Astrocyte (in vitro differentiated cells and primary cell): Measurements from ENCODE around the gene MUSK. TPM values are rescaled to one million over a fixed set of nuclear protein-coding genes. Genes with fewer than 3 reads are reported as not detected.

Experiments used
- DNase-seq: peaks from one replicate; pipeline ENCODE4 v3.0.0-alpha.2; 2010; ENCODE audit warnings: low read depth
- FAIRE-seq: peaks from 2 replicates; lab custom pipeline; 2011; peaks lifted over from hg19 to GRCh38; lab: Jason Lieb, UNC
- H2AFZ ChIP-seq: 2 replicates; pipeline ENCODE4 v1.6.0; 2012; ENCODE audit warnings: low read depth, low read length, inconsistent platforms
- H3K27ac ChIP-seq: 2 replicates; pipeline ENCODE4 v1.5.1; 2011; ENCODE audit warnings: low read depth, low read length, inconsistent platforms
- H3K27me3 ChIP-seq: 2 replicates; pipeline ENCODE4 v1.6.0; 2011; ENCODE audit warnings: low read length, inconsistent platforms; ENCODE audit not compliant: insufficient read depth
- H3K36me3 ChIP-seq: 2 replicates; pipeline ENCODE4 v1.5.1; 2011; ENCODE audit warnings: low read length, inconsistent platforms; ENCODE audit not compliant: insufficient read depth
- H3K4me1 ChIP-seq: 2 replicates; pipeline ENCODE4 v1.5.1; 2011; ENCODE audit warnings: low read length, inconsistent platforms; ENCODE audit not compliant: insufficient read depth
- H3K4me2 ChIP-seq: 2 replicates; pipeline ENCODE4 v1.6.0; 2012; ENCODE audit warnings: low read length, inconsistent platforms
- H3K4me3 ChIP-seq: 2 replicates; pipeline ENCODE4 v1.5.1; 2011; ENCODE audit warnings: low read depth, mild to moderate bottlenecking, low read length, inconsistent platforms; ENCODE audit not compliant: insufficient read depth
- H3K79me2 ChIP-seq: 2 replicates; pipeline ENCODE4 v1.6.0; 2012; ENCODE audit warnings: mild to moderate bottlenecking, low read length, inconsistent platforms; ENCODE audit not compliant: insufficient read depth
- H3K9ac ChIP-seq: 2 replicates; pipeline ENCODE4 v1.6.0; 2012; ENCODE audit warnings: mild to moderate bottlenecking, low read length, inconsistent platforms
- H3K9me3 ChIP-seq: 2 replicates; pipeline ENCODE4 v1.5.1; 2012; ENCODE audit warnings: low read depth, mild to moderate bottlenecking, low read length, inconsistent platforms; ENCODE audit not compliant: insufficient read depth
- H4K20me1 ChIP-seq: 2 replicates; pipeline ENCODE4 v1.6.0; 2012; ENCODE audit warnings: low read length, inconsistent platforms; ENCODE audit not compliant: insufficient read depth
- H3K27ac Mint-ChIP-seq: one replicate; pipeline ENCODE4 v1.8.0; 2021; ENCODE audit warnings: mild to moderate bottlenecking, mixed read lengths; ENCODE audit not compliant: unreplicated experiment
- H3K27me3 Mint-ChIP-seq: one replicate; pipeline ENCODE4 v1.8.0; 2021; ENCODE audit warnings: low read depth, mixed read lengths; ENCODE audit not compliant: unreplicated experiment
- H3K36me3 Mint-ChIP-seq: one replicate; pipeline ENCODE4 v1.8.0; 2021; ENCODE audit warnings: low read depth, mixed read lengths; ENCODE audit not compliant: unreplicated experiment
- H3K4me1 Mint-ChIP-seq: one replicate; pipeline ENCODE4 v1.8.0; 2021; ENCODE audit warnings: low read depth, mixed read lengths; ENCODE audit not compliant: unreplicated experiment
- H3K4me3 Mint-ChIP-seq: one replicate; pipeline ENCODE4 v1.8.0; 2021; ENCODE audit warnings: mild to moderate bottlenecking, moderate library complexity, mixed read lengths; ENCODE audit not compliant: unreplicated experiment
- H3K9me3 Mint-ChIP-seq: one replicate; pipeline ENCODE4 v1.8.0; 2021; ENCODE audit warnings: mild to moderate bottlenecking, mixed read lengths; ENCODE audit not compliant: unreplicated experiment
- EZH2 ChIP-seq: IDR thresholded peaks from 2 replicates; pipeline ENCODE4 v1.6.1; 2012; ENCODE audit warnings: mild to moderate bottlenecking, low read length, inconsistent platforms; ENCODE audit not compliant: insufficient read depth
- total RNA-seq: library from RNA; stranded (reverse); gene quantifications from 2 replicates; pipeline ENCODE4 v1.2.1, GENCODE V29; 2021
- TF ChIP-seq, protein P1 (sequence below): IDR thresholded peaks from 2 replicates; pipeline ENCODE4 v1.5.1; 2011; ENCODE audit warnings: low read depth, mild to moderate bottlenecking, inconsistent platforms, low read length, moderate library complexity; ENCODE audit not compliant: insufficient read depth

MUSK gene
- total RNA-seq, 1 donor from 2014 or later = not detected

DNA sequence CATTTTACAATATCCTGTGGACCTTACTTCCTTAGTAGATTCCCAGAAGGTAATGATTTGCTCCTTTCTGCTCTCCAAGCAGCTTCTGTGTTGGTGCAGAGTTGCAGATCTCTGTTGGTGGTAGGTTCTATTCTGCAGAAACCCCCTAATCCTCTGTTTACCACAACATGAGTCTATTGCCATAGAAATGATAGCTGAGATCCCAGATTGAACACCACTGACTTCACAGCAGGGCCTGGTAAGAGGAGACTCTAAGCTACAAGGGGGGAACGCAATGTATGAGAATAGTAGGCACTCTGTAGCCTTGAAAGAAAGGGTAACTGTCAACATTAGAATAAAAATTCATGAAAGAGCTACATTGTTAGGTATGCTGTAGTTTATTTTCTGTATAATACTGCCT, 59.5 kb downstream of the MUSK start:
- no peak for DNase-seq
- Histone ChIP-seq H3K9ac (no peak overlapping the region), H3K27ac (no peak overlapping the region), H4K20me1 (no peaks in the 10 kb centered on the region), H3K4me2 (no peak overlapping the region), H3K36me3 (no peaks in the 10 kb centered on the region), H3K4me1 (no peaks in the 10 kb centered on the region), H2AFZ (no peak overlapping the region), H3K4me3 (no peak overlapping the region), H3K9me3 (no peaks in the 10 kb centered on the region), H3K79me2 (no peaks in the 10 kb centered on the region), H3K27me3 (no peaks in the 10 kb centered on the region)
- no peaks in the 10 kb centered on the region for H3K36me3 Mint-ChIP-seq
- H3K27ac Mint-ChIP-seq = no peak overlapping the region
- no peaks in the 10 kb centered on the region for H3K4me1 Mint-ChIP-seq
- no peaks in the 10 kb centered on the region for H3K9me3 Mint-ChIP-seq
- FAIRE-seq = no peak
- H3K4me3 Mint-ChIP-seq = no peak overlapping the region
- TF ChIP-seq EZH2 = no peak
- TF ChIP-seq, protein P1, sequence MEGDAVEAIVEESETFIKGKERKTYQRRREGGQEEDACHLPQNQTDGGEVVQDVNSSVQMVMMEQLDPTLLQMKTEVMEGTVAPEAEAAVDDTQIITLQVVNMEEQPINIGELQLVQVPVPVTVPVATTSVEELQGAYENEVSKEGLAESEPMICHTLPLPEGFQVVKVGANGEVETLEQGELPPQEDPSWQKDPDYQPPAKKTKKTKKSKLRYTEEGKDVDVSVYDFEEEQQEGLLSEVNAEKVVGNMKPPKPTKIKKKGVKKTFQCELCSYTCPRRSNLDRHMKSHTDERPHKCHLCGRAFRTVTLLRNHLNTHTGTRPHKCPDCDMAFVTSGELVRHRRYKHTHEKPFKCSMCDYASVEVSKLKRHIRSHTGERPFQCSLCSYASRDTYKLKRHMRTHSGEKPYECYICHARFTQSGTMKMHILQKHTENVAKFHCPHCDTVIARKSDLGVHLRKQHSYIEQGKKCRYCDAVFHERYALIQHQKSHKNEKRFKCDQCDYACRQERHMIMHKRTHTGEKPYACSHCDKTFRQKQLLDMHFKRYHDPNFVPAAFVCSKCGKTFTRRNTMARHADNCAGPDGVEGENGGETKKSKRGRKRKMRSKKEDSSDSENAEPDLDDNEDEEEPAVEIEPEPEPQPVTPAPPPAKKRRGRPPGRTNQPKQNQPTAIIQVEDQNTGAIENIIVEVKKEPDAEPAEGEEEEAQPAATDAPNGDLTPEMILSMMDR = no peak
- peaks cover 2% of the 10 kb centered on the region for H3K27me3 Mint-ChIP-seq

DNA sequence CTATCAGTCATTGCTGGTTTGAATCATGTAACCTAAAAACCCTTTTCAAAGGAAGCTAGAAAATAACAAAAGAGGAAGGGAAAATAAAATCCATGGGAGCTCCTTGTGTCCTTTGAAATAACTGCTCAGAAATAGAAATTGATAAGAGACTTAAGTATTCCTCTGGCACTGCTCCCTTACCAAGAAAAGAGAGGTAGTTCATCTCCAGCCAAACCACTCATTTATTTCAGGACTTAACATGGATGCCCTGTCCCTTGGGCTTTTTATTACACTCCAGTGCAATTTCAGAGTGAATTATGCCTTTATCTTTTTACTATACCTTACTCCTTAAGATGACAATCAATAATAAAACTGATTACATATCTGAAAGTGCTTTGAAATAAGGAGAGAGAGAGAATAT, 61.0 kb downstream of the MUSK start:
- peaks cover 2% of the 10 kb centered on the region for H3K27me3 Mint-ChIP-seq
- Histone ChIP-seq H4K20me1 (no peaks in the 10 kb centered on the region), H3K27ac (no peak overlapping the region), H3K27me3 (no peaks in the 10 kb centered on the region), H3K9ac (no peak overlapping the region), H3K4me3 (no peak overlapping the region), H3K4me2 (no peak overlapping the region), H2AFZ (no peak overlapping the region), H3K79me2 (no peaks in the 10 kb centered on the region), H3K4me1 (no peaks in the 10 kb centered on the region), H3K36me3 (no peaks in the 10 kb centered on the region), H3K9me3 (no peaks in the 10 kb centered on the region)
- no peaks in the 10 kb centered on the region for H3K4me1 Mint-ChIP-seq
- TF ChIP-seq EZH2 = no peak
- TF ChIP-seq, protein P1 = no peak
- no peaks in the 10 kb centered on the region for H3K9me3 Mint-ChIP-seq
- H3K4me3 Mint-ChIP-seq = no peak overlapping the region
- no peak for DNase-seq
- FAIRE-seq = no peak
- no peak overlapping the region for H3K27ac Mint-ChIP-seq
- no peaks in the 10 kb centered on the region for H3K36me3 Mint-ChIP-seq

DNA sequence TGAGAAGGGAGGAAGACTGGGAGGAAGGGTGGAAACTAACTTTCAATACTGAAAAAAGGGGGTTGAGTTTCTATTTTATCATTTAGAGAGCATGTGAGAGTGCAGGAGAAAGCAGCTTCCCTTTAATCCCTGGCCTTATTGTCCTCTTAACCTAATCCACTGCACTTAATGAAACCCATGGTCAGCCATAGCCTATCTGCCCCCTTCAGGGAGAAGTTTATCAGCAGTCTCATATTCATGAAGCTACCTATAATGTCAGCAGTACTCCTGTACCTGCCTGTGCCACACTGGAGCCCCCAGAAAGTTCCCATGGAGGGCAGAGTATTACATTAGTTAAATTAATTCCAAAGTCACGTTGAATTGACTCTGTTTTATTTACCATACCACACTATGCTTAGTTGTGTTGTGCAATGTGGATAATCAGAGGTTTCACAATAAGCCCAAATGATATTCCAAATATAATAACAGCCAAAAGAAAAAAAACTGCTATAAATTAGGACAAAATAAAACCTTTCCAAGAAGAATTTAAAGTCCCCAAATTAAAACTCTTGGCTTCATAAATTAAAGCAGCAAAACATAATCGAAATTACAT, 62.9 kb downstream of the MUSK start:
- Histone ChIP-seq H3K4me3 (no peak overlapping the region), H3K27me3 (no peaks in the 10 kb centered on the region), H3K9ac (no peak overlapping the region), H2AFZ (no peak overlapping the region), H4K20me1 (no peaks in the 10 kb centered on the region), H3K27ac (no peak overlapping the region), H3K9me3 (no peaks in the 10 kb centered on the region), H3K4me2 (no peak overlapping the region), H3K4me1 (no peaks in the 10 kb centered on the region), H3K79me2 (no peaks in the 10 kb centered on the region), H3K36me3 (no peaks in the 10 kb centered on the region)
- no peak for TF ChIP-seq EZH2
- TF ChIP-seq, protein P1 = no peak
- Mint-ChIP-seq H3K27me3 (peaks cover 2% of the 10 kb centered on the region), H3K27ac (no peak overlapping the region), H3K4me3 (no peak overlapping the region), H3K4me1 (no peaks in the 10 kb centered on the region), H3K36me3 (no peaks in the 10 kb centered on the region), H3K9me3 (peaks cover 2% of the 10 kb centered on the region)
- DNase-seq (no peak), FAIRE-seq (no peak)
